K562 (cell line): Measurements from ENCODE around the gene EEF1B2. TPM values are rescaled to one million over a fixed set of nuclear protein-coding genes. Genes with fewer than 3 reads are reported as not detected.

Experiments
- ATAC-seq: fragments of 200-7000 bp; cut with Tn5 transposase; 3 replicates; pipeline ENCODE4 v1.9.1; 2020; ENCODE audit warnings: moderate library complexity
- BruUV-seq: library from RNA; stranded (reverse); fragments of 400-500 nt; replicated peaks from 2 replicates; lab custom pipeline; 2021; lab: Mats Ljungman, UMichigan
- CTCF ChIA-PET: fragments of 300-600 bp; formaldehyde crosslinking; extraction: SDS; loops from one replicate; lab custom pipeline; 2021; ENCODE audit warnings: low intra/inter-chr PET ratio; lab: Yijun Ruan, JAX
- POLR2A ChIA-PET: fragments of 300-600, 350-650 bp; sonication (Branson Sonifier 250); formaldehyde crosslinking; extraction: SDS; loops from one replicate; lab custom pipeline; 2021; ENCODE audit warnings: antibody characterized with exemption, inconsistent platforms; lab: Yijun Ruan, JAX
- DNase-seq, 4 experiments: peaks; one replicate each; pipeline versions ENCODE4 v3.0.0 to v3.0.0-alpha.2; 2011 to 2018; ENCODE audit warnings: low spot score in 3 of 4, mixed read lengths in 3 of 4; ENCODE audit errors: extremely low read depth in 1 of 4
- FAIRE-seq: peaks from 2 replicates; lab custom pipeline; 2011; peaks lifted over from hg19 to GRCh38; lab: Jason Lieb, UNC
- H2AFZ ChIP-seq: 2 replicates; pipeline ENCODE4 v1.6.0; 2011; ENCODE audit warnings: low read depth, low read length, control low read depth, inconsistent platforms
- H3K27ac ChIP-seq: fragments of 200-600 bp; 3 replicates; pipeline ENCODE4 v1.8.0; 2011; ENCODE audit warnings: low read depth, mild to moderate bottlenecking, control low read depth, inconsistent platforms, low read length, moderate library complexity, mixed read lengths; ENCODE audit errors: extremely low read depth
- H3K27me3 ChIP-seq, 2 experiments: fragments of 300-600 bp in 1 of 2; 2 replicates in 1 of 2; 3 replicates in 1 of 2; pipeline versions ENCODE4 v1.6.0 to v1.8.0; 2011; ENCODE audit warnings: inconsistent platforms in 2 of 2, low read length in 2 of 2, mild to moderate bottlenecking in 1 of 2, mixed read lengths in 1 of 2, moderate library complexity in 1 of 2; ENCODE audit not compliant: control insufficient read depth in 2 of 2, insufficient read depth in 2 of 2
- H3K36me3 ChIP-seq: fragments of 300-600 bp; 3 replicates; pipeline ENCODE4 v1.8.0; 2011; ENCODE audit warnings: mild to moderate bottlenecking, low read length, inconsistent platforms; ENCODE audit not compliant: control insufficient read depth, insufficient read depth
- H3K4me1 ChIP-seq, 2 experiments: fragments of 200-600 bp in 1 of 2; replicated peaks in 1 of 2; 2 replicates in 1 of 2; 3 replicates in 1 of 2; pipeline versions ENCODE4 v1.5.1 to v1.8.0; 2011; ENCODE audit warnings: inconsistent platforms in 2 of 2, low read length in 2 of 2, mild to moderate bottlenecking in 1 of 2, mixed read lengths in 1 of 2, moderate library complexity in 1 of 2; ENCODE audit not compliant: control insufficient read depth in 2 of 2, insufficient read depth in 2 of 2
- H3K4me2 ChIP-seq: 2 replicates; pipeline ENCODE4 v1.6.1; 2011; ENCODE audit warnings: low read length, control low read depth, inconsistent platforms, mixed read lengths; ENCODE audit not compliant: insufficient read depth
- H3K4me3 ChIP-seq: fragments of 200-600 bp; sonication (generic), shearing (Covaris generic); 2 replicates; pipeline ENCODE4 v1.5.1; 2016; ENCODE audit warnings: control low read depth, inconsistent platforms
- H3K79me2 ChIP-seq: fragments of 200-600 bp; 3 replicates; pipeline ENCODE4 v1.8.0; 2011; ENCODE audit warnings: low read length, inconsistent platforms; ENCODE audit not compliant: control insufficient read depth, insufficient read depth
- H3K9ac ChIP-seq, 2 experiments: 2 replicates each; pipeline versions ENCODE4 v1.6.0 to v1.6.1; 2011; ENCODE audit warnings: low read depth in 2 of 2, low read length in 2 of 2, control low read depth in 1 of 2, inconsistent platforms in 1 of 2, mild to moderate bottlenecking in 1 of 2, mixed read lengths in 1 of 2; ENCODE audit not compliant: insufficient read depth in 1 of 2
- H3K9me1 ChIP-seq: one replicate; pipeline ENCODE4 v1.6.0; 2011; ENCODE audit warnings: inconsistent platforms, mild to moderate bottlenecking, low read length, moderate library complexity; ENCODE audit not compliant: control insufficient read depth, insufficient read depth
- H3K9me3 ChIP-seq: replicated peaks from 2 replicates; pipeline ENCODE4 v1.5.1; 2011; ENCODE audit warnings: low read depth, low read length, inconsistent platforms; ENCODE audit not compliant: control insufficient read depth, insufficient read depth
- H4K20me1 ChIP-seq: replicated peaks from 2 replicates; pipeline ENCODE4 v1.6.1; 2011; ENCODE audit warnings: low read length, inconsistent platforms, mixed read lengths; ENCODE audit not compliant: control insufficient read depth, insufficient read depth
- DMBX1 ChIP-seq: fragments of 250-450 bp; sonication (Bioruptor Pico); IDR thresholded peaks from 2 replicates; pipeline ENCODE4 v1.8.0; 2022; ENCODE audit warnings: inconsistent platforms, mild to moderate bottlenecking, moderate library complexity, borderline replicate concordance
- EZH2 ChIP-seq: IDR thresholded peaks from 2 replicates; pipeline ENCODE4 v1.6.1; 2012; ENCODE audit warnings: low read depth, mild to moderate bottlenecking, inconsistent platforms, low read length, borderline replicate concordance
- MYNN ChIP-seq, 2 experiments: sonication (generic); formaldehyde crosslinking in 1 of 2; IDR thresholded peaks; 2 replicates each; pipeline versions ENCODE4 v1.5.0 to v1.6.1; 2016 to 2020; ENCODE audit warnings: antibody characterized with exemption in 1 of 2, missing genetic modification reagents in 1 of 2
- NFIC ChIP-seq: fragments of 450-650 bp; IDR thresholded peaks from 2 replicates; pipeline ENCODE4 v1.6.1; 2017; ENCODE audit warnings: mild to moderate bottlenecking, inconsistent platforms
- TAF1 ChIP-seq: IDR thresholded peaks from 2 replicates; pipeline ENCODE4 v1.6.1; 2011; ENCODE audit warnings: mild to moderate bottlenecking, low read length, moderate library complexity; ENCODE audit not compliant: insufficient read depth, control insufficient read depth, severe bottlenecking; ENCODE audit errors: extremely low read depth
- XRCC5 ChIP-seq: fragments of 200-400 bp; formaldehyde crosslinking; IDR thresholded peaks from 2 replicates; pipeline ENCODE4 v1.6.1; 2017; ENCODE audit warnings: low read depth, mild to moderate bottlenecking, low read length
- ZBTB8A ChIP-seq: fragments of 450-650 bp; IDR thresholded peaks from 2 replicates; pipeline ENCODE4 v1.6.1; 2018; ENCODE audit warnings: mild to moderate bottlenecking, moderate library complexity; ENCODE audit not compliant: partially characterized antibody
- ZKSCAN3 ChIP-seq: fragments of 250-450 bp; sonication (Bioruptor Pico); IDR thresholded peaks from 2 replicates; pipeline ENCODE4 v1.4.0; 2020
- ZNF146 ChIP-seq: IDR thresholded peaks from one replicate; pipeline ENCODE4 v1.6.1; 2018; ENCODE audit warnings: missing compliant biosample characterization; ENCODE audit not compliant: unreplicated experiment
- WGBS: fragments of 100-300 bp; shearing (Covaris generic); methylation state at CpG from one replicate; pipeline ENCODE4 v1.1.6; 2016; ENCODE audit warnings: low coverage, mixed read lengths; ENCODE audit not compliant: insufficient coverage; ENCODE audit errors: missing lambda C conversion rate; 5-methylcytosine and 5-hydroxymethylcytosine counted together
- in situ Hi-C: fragments of 300-500 bp; cut with MboI; formaldehyde crosslinking; loops from 4 replicates; pipeline ENCODE4 v1.15.0; 2018; ENCODE audit warnings: inconsistent platforms, mixed read lengths
- intact Hi-C: fragments of 100-400 bp; cut with micrococcal nuclease; formaldehyde crosslinking; loops from 2 replicates; pipeline ENCODE4 v1.14.2; 2022
- polyA plus RNA-seq, 8 experiments: library from polyadenylated mRNA; depleted of rRNA in 4 of 8; stranded (reverse) in 5 of 8; unstranded in 3 of 8; fragments of >200 nt; fragmentation: Nextera tagmentation in 2 of 8; fragmentation: Illumina TruSeq in 1 of 8; extraction: Ambion mirVana in 2 of 8; extraction: Trizol in 1 of 8; gene quantifications; 2 replicates each; pipeline versions ENCODE4 v1.2.1 to v1.2.3, GENCODE V29; 2011 to 2014; ENCODE audit warnings: inconsistent platforms in 1 of 8, missing spikeins in 1 of 8
- total RNA-seq, 7 experiments: library from RNA; depleted of rRNA in 6 of 7; stranded (reverse); fragments of >200 nt in 6 of 7; fragmentation: Illumina TruSeq in 2 of 7; extraction: Trizol in 2 of 7; gene quantifications; 2 replicates each; pipeline versions ENCODE4 v1.2.1 to v1.2.3, GENCODE V29; 2011 to 2021; ENCODE audit warnings: low replicate concordance in 1 of 7
- TF ChIP-seq, protein P1 (sequence below): fragments of 250-450 bp; sonication (Bioruptor Pico); IDR thresholded peaks from 2 replicates; pipeline ENCODE4 v1.5.0; 2022; ENCODE audit warnings: mild to moderate bottlenecking
- TF ChIP-seq, protein P2 (sequence below): conservative IDR thresholded peaks from 2 replicates; pipeline ENCODE4 v1.6.1; 2011; ENCODE audit warnings: low read depth, mild to moderate bottlenecking, low read length; ENCODE audit not compliant: control insufficient read depth

The EEF1B2 gene
- total and polyA plus RNA-seq, 9 of the 15 experiments (the other 6 are each of a cell fraction or from before 2014, with no cell fraction given) = 522 to 1,148 (median 893) TPM

DNA sequence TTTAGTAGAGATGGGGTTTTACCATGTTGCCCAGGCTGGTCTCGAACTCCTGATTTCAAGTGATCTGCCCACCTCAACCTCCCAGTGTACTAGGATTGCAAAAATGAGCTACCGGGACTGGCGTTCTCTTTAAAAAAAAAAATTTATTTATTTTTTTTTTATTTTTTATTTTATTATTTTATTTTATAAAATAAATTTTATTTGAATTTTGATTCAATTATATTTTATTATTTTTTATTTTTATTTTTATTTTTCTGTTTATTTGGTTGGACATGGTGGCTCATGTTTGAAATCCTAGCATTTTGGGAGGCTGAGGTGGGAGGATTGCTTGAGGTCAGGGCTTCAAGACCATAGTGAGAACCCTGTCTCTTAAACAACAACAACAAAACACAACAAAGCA lies 32.5 kb downstream of the EEF1B2 start:
- POLR2A ChIA-PET = no interaction called here
- WGBS = 0% methylated on average over 3 of the region's 3 CpGs
- H3K36me3 ChIP-seq = no peaks in the 10 kb centered on the region
- no peak overlapping the region for H3K27ac ChIP-seq
- no peaks in the 10 kb centered on the region for H4K20me1 ChIP-seq
- no peak for TF ChIP-seq TAF1
- TF ChIP-seq ZKSCAN3 = no peak
- no peak for TF ChIP-seq NFIC
- no peak for TF ChIP-seq EZH2
- TF ChIP-seq, protein P1, sequence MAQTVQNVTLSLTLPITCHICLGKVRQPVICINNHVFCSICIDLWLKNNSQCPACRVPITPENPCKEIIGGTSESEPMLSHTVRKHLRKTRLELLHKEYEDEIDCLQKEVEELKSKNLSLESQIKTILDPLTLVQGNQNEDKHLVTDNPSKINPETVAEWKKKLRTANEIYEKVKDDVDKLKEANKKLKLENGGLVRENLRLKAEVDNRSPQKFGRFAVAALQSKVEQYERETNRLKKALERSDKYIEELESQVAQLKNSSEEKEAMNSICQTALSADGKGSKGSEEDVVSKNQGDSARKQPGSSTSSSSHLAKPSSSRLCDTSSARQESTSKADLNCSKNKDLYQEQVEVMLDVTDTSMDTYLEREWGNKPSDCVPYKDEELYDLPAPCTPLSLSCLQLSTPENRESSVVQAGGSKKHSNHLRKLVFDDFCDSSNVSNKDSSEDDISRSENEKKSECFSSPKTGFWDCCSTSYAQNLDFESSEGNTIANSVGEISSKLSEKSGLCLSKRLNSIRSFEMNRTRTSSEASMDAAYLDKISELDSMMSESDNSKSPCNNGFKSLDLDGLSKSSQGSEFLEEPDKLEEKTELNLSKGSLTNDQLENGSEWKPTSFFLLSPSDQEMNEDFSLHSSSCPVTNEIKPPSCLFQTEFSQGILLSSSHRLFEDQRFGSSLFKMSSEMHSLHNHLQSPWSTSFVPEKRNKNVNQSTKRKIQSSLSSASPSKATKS (CRISPR knock-in tag) = no peak
- TF ChIP-seq ZNF146 = no peak
- TF ChIP-seq MYNN (IDR thresholded peaks at IDR 0.05) = no peak
- no peak for TF ChIP-seq MYNN (CRISPR knock-in tag; IDR thresholded peaks at IDR 0.05)
- no peak for TF ChIP-seq ZBTB8A
- TF ChIP-seq XRCC5 = no peak
- TF ChIP-seq, protein P2, sequence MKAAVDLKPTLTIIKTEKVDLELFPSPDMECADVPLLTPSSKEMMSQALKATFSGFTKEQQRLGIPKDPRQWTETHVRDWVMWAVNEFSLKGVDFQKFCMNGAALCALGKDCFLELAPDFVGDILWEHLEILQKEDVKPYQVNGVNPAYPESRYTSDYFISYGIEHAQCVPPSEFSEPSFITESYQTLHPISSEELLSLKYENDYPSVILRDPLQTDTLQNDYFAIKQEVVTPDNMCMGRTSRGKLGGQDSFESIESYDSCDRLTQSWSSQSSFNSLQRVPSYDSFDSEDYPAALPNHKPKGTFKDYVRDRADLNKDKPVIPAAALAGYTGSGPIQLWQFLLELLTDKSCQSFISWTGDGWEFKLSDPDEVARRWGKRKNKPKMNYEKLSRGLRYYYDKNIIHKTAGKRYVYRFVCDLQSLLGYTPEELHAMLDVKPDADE = no peak
- no peak for TF ChIP-seq DMBX1 (CRISPR knock-in tag)
- TF ChIP-seq, all 486 proteins: peak for 0
- Histone ChIP-seq H3K9me1 (no peaks in the 10 kb centered on the region), H3K4me2 (no peak overlapping the region), H3K27me3 (no peaks in the 10 kb centered on the region), H3K4me1 (no peaks in the 10 kb centered on the region), H3K4me3 (no peak overlapping the region), H3K9me3 (no peaks in the 10 kb centered on the region), H2AFZ (no peak overlapping the region), H3K9ac (no peak overlapping the region), H3K79me2 (no peaks in the 10 kb centered on the region)
- in situ Hi-C loops = no loop called here
- intact Hi-C loops = no loop called here
- no peak for ATAC-seq
- no TSS peak for BruUV-seq
- no peak for FAIRE-seq
- no peak for DNase-seq
- CTCF ChIA-PET = no interaction called here
